Esophagus muscularis mucosa (tissue), 4 donors: ENCODE measurements around the gene BCL7A.

Source experiments
- EP300 ChIP-seq: sonication (generic); formaldehyde crosslinking; IDR thresholded peaks from one replicate; pipeline ENCODE4 v1.6.1; 2017; ENCODE audit warnings: antibody characterized with exemption
- POLR2AphosphoS5 ChIP-seq, 2 donors: sonication (generic); formaldehyde crosslinking; IDR thresholded peaks; one replicate each; pipeline ENCODE4 v1.6.1; 2017; ENCODE audit warnings: antibody characterized with exemption in 2 of 2
- TF ChIP-seq, protein P1 (sequence below), 3 experiments: fragments of 200-600 bp in 2 of 3; fragments of 450-650 bp in 1 of 3; sonication (generic) in 2 of 3; IDR thresholded peaks; one replicate each; pipeline ENCODE4 v1.5.1; 2017 to 2019; ENCODE audit warnings: antibody characterized with exemption in 3 of 3, mild to moderate bottlenecking in 2 of 3, moderate library complexity in 1 of 3

DNA sequence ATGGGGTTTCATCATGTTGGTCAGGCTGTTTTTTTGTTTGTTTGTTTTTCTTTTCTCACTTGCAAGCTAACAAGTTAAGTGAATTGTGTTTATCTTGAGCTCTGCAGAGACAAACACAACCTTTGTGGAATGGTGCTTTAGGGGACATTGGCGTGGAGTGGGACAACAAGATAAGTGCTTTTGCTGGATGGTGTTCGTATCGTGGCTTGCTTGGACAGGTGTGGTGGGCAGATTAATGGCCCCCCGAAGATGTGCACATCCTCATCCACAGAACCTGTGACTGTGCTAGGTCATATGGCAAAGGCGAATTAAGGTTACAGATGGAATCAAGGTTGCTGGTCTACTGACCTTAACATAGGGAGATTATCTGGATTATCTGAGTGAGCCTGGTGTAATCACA lies 63.9 kb downstream of the BCL7A start:
- TF ChIP-seq, protein P1, sequence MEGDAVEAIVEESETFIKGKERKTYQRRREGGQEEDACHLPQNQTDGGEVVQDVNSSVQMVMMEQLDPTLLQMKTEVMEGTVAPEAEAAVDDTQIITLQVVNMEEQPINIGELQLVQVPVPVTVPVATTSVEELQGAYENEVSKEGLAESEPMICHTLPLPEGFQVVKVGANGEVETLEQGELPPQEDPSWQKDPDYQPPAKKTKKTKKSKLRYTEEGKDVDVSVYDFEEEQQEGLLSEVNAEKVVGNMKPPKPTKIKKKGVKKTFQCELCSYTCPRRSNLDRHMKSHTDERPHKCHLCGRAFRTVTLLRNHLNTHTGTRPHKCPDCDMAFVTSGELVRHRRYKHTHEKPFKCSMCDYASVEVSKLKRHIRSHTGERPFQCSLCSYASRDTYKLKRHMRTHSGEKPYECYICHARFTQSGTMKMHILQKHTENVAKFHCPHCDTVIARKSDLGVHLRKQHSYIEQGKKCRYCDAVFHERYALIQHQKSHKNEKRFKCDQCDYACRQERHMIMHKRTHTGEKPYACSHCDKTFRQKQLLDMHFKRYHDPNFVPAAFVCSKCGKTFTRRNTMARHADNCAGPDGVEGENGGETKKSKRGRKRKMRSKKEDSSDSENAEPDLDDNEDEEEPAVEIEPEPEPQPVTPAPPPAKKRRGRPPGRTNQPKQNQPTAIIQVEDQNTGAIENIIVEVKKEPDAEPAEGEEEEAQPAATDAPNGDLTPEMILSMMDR (IDR thresholded peaks at IDR 0.05) = no peak
- TF ChIP-seq POLR2AphosphoS5 (IDR thresholded peaks at IDR 0.05) (no peak), EP300 (no peak)
